Measurements from ENCODE around the gene BORCS5.

BORCS5 gene

DNA sequence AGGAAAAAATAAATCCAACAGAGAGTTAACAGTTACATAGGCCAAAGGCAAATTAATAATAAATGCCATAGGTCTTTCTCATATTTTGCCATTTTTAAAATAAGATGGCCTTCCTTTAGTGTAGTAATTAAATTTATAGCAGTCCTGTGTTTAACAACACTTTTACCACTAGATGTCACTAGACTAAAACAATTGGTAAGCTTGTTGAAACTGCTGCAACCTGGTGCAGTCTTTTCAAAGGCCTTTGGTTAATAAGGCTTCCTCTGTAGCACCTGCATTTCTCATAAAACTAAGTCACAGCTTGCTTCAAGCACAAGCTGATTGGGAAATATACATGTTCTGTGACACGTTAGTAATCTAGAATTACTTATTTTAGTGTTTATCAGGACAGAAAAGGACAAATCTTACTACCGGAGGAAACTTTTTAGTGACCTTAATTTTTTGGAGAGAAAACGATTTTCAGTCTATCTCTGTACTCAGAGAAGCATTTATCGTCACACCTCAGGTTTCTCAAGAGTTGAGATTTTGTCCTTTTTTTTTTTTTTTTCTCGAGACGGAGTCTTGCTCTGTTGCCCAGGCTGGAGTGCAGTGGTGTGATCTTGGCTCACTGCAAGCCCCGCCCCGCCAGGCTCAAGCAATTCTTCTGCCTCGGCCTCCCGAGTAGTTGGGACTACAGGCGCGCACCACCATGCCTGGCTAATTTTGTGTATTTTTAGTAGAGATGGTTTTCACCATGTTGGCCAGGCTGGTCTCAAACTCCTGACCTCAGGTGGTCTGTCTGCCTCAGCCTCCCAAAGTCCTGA is 20.0 kb downstream of the BORCS5 start:
- TF ChIP-seq, protein P1, sequence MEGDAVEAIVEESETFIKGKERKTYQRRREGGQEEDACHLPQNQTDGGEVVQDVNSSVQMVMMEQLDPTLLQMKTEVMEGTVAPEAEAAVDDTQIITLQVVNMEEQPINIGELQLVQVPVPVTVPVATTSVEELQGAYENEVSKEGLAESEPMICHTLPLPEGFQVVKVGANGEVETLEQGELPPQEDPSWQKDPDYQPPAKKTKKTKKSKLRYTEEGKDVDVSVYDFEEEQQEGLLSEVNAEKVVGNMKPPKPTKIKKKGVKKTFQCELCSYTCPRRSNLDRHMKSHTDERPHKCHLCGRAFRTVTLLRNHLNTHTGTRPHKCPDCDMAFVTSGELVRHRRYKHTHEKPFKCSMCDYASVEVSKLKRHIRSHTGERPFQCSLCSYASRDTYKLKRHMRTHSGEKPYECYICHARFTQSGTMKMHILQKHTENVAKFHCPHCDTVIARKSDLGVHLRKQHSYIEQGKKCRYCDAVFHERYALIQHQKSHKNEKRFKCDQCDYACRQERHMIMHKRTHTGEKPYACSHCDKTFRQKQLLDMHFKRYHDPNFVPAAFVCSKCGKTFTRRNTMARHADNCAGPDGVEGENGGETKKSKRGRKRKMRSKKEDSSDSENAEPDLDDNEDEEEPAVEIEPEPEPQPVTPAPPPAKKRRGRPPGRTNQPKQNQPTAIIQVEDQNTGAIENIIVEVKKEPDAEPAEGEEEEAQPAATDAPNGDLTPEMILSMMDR (IDR thresholded peaks at IDR 0.05; ENCODE audit: control extremely low read depth, extremely low read depth, low read depth, missing control alignments) = peak; percentile 46
- ChIA-PET POLR2A (no interaction called here), CTCF (interaction anchor here (0.6 to 4.8 kb wide), 63 partner anchors 9 to 536 kb away, joined by 3 to 44 read pairs (median 4); partner anchors contain the start of gene CREBL2)
- DNase-seq (ENCODE audit: extremely low spot score) = peak; percentile 77

DNA sequence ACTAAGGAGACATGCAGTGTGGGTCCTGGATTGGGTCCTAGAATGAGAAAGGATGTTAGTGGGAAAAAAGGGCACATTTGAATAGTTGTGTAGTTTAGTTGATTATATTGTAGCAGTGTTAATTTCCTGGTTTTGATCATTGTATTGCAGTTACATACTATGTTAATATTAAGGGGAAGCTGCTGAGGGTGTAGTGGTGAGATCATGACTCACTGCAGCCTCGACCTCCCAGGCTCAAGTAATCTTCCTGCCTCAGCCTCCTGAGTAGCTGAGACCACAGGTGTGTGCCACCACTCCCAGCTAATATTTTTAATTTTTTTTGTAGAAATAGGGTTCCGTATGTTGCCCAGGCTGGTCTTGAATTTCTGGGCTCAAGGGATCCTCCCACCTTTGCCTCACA is 21.7 kb downstream of the BORCS5 start:
- DNase-seq (ENCODE audit: extremely low spot score) = no peak
- POLR2A ChIA-PET = no interaction called here
- TF ChIP-seq, protein P1 (IDR thresholded peaks at IDR 0.05; ENCODE audit: control extremely low read depth, extremely low read depth, low read depth, missing control alignments) = no peak
- CTCF ChIA-PET = interaction anchor here (0.9 to 4.8 kb wide), 11 partner anchors 11 to 358 kb away, joined by 3 to 44 read pairs (median 6); partner anchors contain the start of gene DUSP16

DNA sequence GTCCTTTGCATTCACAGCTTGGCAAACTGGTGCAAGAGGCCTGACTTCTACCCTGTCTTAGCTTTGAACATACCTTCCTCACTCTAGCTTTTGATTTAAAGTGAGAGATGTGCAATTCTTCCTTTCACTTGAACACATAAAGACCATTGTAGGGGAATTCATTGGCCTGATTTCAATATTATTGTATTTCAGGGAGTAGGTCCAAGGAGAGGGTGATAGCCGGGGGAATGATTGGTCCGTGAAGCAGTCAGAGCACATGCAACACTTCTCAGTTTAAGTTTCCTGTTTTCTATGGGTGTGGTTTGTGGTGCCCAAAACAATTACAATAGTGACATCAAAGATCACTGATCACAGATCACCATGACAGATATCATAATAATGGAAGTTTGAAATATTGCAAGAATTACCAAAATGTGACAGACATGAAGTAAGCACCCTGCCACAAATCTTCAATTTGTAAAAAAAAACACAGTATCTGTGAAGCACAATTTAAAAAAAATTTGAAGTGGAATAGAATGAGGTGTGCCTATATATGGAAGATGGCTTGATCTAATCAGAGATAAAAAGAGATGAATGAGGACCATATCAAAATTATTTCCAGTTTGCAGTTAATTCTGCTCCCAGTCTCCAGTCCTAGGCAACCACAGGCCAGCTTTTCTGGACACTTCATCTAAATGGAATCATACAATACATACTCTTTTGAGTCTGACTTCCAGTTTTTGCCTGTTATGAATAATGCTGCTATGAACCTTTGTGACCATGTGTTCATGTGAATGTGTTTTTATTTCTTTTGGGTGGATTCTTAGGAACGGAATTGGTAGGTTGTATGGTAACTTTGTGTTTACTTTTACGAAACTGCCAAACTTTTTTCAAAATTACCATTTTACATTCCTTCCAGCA is 23.2 kb downstream of the BORCS5 start:
- POLR2A ChIA-PET = no interaction called here
- CTCF ChIA-PET = interaction anchor here (0.8 to 4.8 kb wide), 8 partner anchors 13 to 356 kb away, joined by 3 to 44 read pairs (median 4); partner anchors contain the start of gene DUSP16
- no peak for DNase-seq (ENCODE audit: extremely low spot score)
- TF ChIP-seq, protein P1 (IDR thresholded peaks at IDR 0.05; ENCODE audit: control extremely low read depth, extremely low read depth, low read depth, missing control alignments) = no peak

DNA sequence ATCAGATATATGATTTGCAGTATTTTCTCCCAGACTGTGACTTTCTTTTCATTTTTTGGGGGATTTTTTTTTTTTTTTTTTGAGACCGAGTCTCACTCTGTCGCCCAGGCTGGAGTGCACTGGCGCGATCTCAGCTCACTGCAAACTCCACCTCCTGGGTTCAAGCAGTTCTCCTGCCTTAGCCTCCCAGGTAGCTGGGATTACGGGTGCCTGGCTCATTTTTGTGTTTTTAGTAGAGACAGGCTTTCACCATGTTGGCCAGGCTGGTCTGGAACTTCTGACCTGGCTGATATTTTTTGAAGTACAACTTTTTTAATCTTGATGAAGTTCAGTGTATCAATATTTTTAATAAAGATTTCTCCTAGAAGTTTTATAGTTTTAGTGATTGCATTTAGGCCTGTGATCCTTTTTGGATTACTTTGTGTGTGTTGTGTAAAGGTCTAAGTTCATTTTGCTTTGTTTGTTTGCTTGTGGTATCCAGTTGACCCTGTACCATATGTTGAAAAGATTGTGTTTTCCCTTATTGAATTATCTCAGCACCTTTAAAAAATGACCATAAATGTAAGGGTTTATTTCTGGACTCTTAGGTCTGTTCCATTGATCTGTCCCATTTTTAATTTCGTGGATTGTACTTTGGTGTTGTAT is 24.2 kb downstream of the BORCS5 start:
- ChIA-PET CTCF (interaction anchor here (4.8 kb wide), 1 partner anchor 274 kb away, joined by 44 read pairs; no protein-coding TSS in a partner anchor), POLR2A (no interaction called here)
- TF ChIP-seq, protein P1 (IDR thresholded peaks at IDR 0.05; ENCODE audit: control extremely low read depth, extremely low read depth, low read depth, missing control alignments) = no peak
- DNase-seq (ENCODE audit: extremely low spot score) = no peak

DNA sequence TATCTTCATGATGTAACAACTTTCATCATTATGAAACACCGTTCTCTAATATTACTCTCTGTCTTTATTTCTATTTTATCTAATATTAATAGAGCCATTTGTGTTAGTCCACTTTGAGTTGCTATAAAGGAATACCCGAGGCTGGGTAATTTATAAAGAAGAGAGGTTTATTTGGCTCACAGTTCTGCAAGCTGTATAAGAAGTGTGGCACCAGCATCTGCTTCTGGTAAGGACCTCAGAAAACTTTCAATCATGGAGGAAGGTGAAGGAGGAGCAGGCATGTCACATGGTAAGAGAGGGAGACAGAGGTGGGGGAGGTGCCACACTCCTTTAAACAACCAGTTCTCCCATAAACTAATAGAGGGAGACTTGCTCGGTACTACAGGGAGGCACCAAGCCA is 25.1 kb downstream of the BORCS5 start:
- no peak for DNase-seq (ENCODE audit: extremely low spot score)
- CTCF ChIA-PET = no interaction called here
- POLR2A ChIA-PET = no interaction called here
- TF ChIP-seq, protein P1 (IDR thresholded peaks at IDR 0.05; ENCODE audit: control extremely low read depth, extremely low read depth, low read depth, missing control alignments) = no peak

Measured in GM10248 (cell line).